Right lobe of liver (tissue), 6 donors: Measurements from ENCODE around the gene FXYD1. TPM values are rescaled to one million over a fixed set of nuclear protein-coding genes. Genes with fewer than 3 reads are reported as not detected.

ENCODE experiments used
- ATAC-seq, 4 donors: fragments of 200-7000 bp; cut with Tn5 transposase; one replicate each; pipeline ENCODE4 v1.9.1; 2020; ENCODE audit warnings: mild to moderate bottlenecking in 4 of 4, moderate library complexity in 4 of 4
- DNase-seq, 3 donors: peaks; one replicate each; pipeline ENCODE4 v3.0.0-alpha.2; 2020
- H3K27ac ChIP-seq, 3 donors: fragments of 200-600 bp; one replicate each; pipeline ENCODE4 v1.8.0; 2022
- H3K27me3 ChIP-seq, 2 donors: fragments of 200-600 bp; one replicate each; pipeline ENCODE4 v1.8.0; 2022
- H3K36me3 ChIP-seq, 4 donors: fragments of 200-600 bp; sonication (generic) in 1 of 4; one replicate each; pipeline versions ENCODE4 v1.5.1 to v1.8.0; 2017 to 2022; ENCODE audit warnings: control low read depth in 1 of 4
- H3K4me1 ChIP-seq, 4 donors: fragments of 200-600 bp; sonication (generic) in 1 of 4; one replicate each; pipeline versions ENCODE4 v1.5.1 to v1.8.0; 2017 to 2022; ENCODE audit warnings: control low read depth in 1 of 4
- H3K4me3 ChIP-seq, 3 donors: fragments of 200-600 bp; one replicate each; pipeline ENCODE4 v1.8.0; 2022
- H3K9me3 ChIP-seq, 4 donors: fragments of 200-600 bp; sonication (generic) in 1 of 4; one replicate each; pipeline versions ENCODE4 v1.5.1 to v1.8.0; 2017 to 2022; ENCODE audit warnings: control low read depth in 1 of 4
- POLR2A ChIP-seq: fragments of 450-650 bp; IDR thresholded peaks from one replicate; pipeline ENCODE4 v1.6.1; 2017; ENCODE audit warnings: antibody characterized with exemption, mild to moderate bottlenecking
- WGBS: methylation state at CpG from one replicate; pipeline ENCODE4 v1.1.6; 2018; ENCODE audit warnings: low coverage, low lambda C conversion rate; ENCODE audit not compliant: insufficient coverage; ENCODE audit errors: missing lambda C conversion rate; 5-methylcytosine and 5-hydroxymethylcytosine counted together
- intact Hi-C, 2 donors: fragments of 100-400 bp; cut with DNase I; formaldehyde crosslinking; loops; one replicate each; pipeline versions ENCODE4 v1.11.2 to v1.14.1; 2022
- total RNA-seq, 6 experiments: library from RNA; depleted of rRNA in 2 of 6; stranded (reverse); fragments of >200 nt in 2 of 6; fragmentation: NEBNext Ultra II Directional in 3 of 6; extraction: Animal tissue kit (Norgen Biotek cat#: 25700) in 3 of 6; gene quantifications; one replicate each; pipeline versions ENCODE4 v1.1.0 to v1.2.4, GENCODE V29; 2016 to 2023
- TF ChIP-seq, protein P1 (sequence below), 4 donors: fragments of 200-600 bp in 3 of 4; fragments of 450-650 bp in 1 of 4; IDR thresholded peaks; one replicate each; pipeline versions ENCODE4 v1.5.1 to v1.8.0; 2016 to 2022; ENCODE audit warnings: antibody characterized with exemption in 4 of 4, mild to moderate bottlenecking in 2 of 4
- donor health status: DM: no; HTN: yes; CAD: no.
- donor health status: DM: no; HTN: no; CAD: no.
- donor health status: DM: no; HTN: no; CAD: no.
- donor health status: DM: no; HTN: yes; CAD: no.
- donor health status: DM: no; HTN: yes; CAD: no.

Gene FXYD1
- total RNA-seq, 6 experiments from 2014 or later = 38.9 to 263 (median 140) TPM

- TF ChIP-seq, protein P1, sequence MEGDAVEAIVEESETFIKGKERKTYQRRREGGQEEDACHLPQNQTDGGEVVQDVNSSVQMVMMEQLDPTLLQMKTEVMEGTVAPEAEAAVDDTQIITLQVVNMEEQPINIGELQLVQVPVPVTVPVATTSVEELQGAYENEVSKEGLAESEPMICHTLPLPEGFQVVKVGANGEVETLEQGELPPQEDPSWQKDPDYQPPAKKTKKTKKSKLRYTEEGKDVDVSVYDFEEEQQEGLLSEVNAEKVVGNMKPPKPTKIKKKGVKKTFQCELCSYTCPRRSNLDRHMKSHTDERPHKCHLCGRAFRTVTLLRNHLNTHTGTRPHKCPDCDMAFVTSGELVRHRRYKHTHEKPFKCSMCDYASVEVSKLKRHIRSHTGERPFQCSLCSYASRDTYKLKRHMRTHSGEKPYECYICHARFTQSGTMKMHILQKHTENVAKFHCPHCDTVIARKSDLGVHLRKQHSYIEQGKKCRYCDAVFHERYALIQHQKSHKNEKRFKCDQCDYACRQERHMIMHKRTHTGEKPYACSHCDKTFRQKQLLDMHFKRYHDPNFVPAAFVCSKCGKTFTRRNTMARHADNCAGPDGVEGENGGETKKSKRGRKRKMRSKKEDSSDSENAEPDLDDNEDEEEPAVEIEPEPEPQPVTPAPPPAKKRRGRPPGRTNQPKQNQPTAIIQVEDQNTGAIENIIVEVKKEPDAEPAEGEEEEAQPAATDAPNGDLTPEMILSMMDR (IDR thresholded peaks at IDR 0.05) = no peak
- no peak for TF ChIP-seq POLR2A
Measured at GRCh38 chr19:35106898-35107541, 31.6 kb upstream of the FXYD1 start.

GRCh38 chr19:35107545-35107944 lies 31.1 kb upstream of the FXYD1 start:
- H3K27ac ChIP-seq = no peak overlapping the region

More at GRCh38 chr19:35106898-35107541, 31.6 kb upstream of the FXYD1 start:
- Histone ChIP-seq H3K27ac (no peak overlapping the region), H3K36me3 (no peaks in the 10 kb centered on the region), H3K4me1 (no peaks in the 10 kb centered on the region), H3K27me3 (no peaks in the 10 kb centered on the region), H3K4me3 (no peak overlapping the region), H3K9me3 (no peaks in the 10 kb centered on the region)
- no peak for DNase-seq
- intact Hi-C loops = no loop called here
- 100% methylated on average over 1 of the region's 2 CpGs for WGBS
- ATAC-seq = no peak

DNA sequence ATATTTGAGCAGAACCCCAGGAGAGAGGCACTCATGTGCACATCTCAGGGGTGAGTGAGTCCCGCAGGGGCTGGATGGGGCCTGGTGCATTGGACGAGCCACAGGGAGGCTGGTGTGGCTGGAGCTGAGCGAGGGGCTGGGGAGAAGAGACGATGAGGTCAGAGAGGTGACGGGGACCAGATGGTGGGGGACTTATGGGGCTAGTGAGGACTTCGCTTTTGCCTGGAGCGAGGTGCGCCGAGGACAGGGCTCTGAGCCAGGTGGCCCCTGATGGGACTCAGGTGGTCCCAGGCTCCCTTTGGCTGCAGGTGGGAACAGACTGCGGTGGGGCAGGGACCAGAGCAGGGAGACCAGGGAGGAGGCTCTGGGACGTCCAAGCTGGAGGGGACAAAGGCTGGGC lies 29.9 kb upstream of the FXYD1 start:
- intact Hi-C loops = no loop called here
- Histone ChIP-seq H3K27ac (no peak overlapping the region), H3K27me3 (no peaks in the 10 kb centered on the region), H3K4me3 (no peak overlapping the region), H3K36me3 (no peaks in the 10 kb centered on the region), H3K4me1 (no peaks in the 10 kb centered on the region), H3K9me3 (no peaks in the 10 kb centered on the region)
- no peak for ATAC-seq
- DNase-seq = no peak
- 82% methylated on average over 7 of the region's 11 CpGs for WGBS
- TF ChIP-seq POLR2A = no peak
- TF ChIP-seq, protein P1 (IDR thresholded peaks at IDR 0.05) = no peak

More at GRCh38 chr19:35107545-35107944, 31.1 kb upstream of the FXYD1 start:
- H3K4me1 ChIP-seq = no peaks in the 10 kb centered on the region
- ATAC-seq = peak in 2 of 4 donors; percentile 23 to 70
- intact Hi-C loops = no loop called here
- no peaks in the 10 kb centered on the region for H3K36me3 ChIP-seq
- H3K9me3 ChIP-seq = no peaks in the 10 kb centered on the region
- WGBS = 8% methylated on average over 2 of the region's 5 CpGs
- TF ChIP-seq, protein P1 (IDR thresholded peaks at IDR 0.05) = no peak
- TF ChIP-seq POLR2A = no peak
- H3K27me3 ChIP-seq = no peaks in the 10 kb centered on the region
- H3K4me3 ChIP-seq = no peak overlapping the region
- no peak for DNase-seq

DNA sequence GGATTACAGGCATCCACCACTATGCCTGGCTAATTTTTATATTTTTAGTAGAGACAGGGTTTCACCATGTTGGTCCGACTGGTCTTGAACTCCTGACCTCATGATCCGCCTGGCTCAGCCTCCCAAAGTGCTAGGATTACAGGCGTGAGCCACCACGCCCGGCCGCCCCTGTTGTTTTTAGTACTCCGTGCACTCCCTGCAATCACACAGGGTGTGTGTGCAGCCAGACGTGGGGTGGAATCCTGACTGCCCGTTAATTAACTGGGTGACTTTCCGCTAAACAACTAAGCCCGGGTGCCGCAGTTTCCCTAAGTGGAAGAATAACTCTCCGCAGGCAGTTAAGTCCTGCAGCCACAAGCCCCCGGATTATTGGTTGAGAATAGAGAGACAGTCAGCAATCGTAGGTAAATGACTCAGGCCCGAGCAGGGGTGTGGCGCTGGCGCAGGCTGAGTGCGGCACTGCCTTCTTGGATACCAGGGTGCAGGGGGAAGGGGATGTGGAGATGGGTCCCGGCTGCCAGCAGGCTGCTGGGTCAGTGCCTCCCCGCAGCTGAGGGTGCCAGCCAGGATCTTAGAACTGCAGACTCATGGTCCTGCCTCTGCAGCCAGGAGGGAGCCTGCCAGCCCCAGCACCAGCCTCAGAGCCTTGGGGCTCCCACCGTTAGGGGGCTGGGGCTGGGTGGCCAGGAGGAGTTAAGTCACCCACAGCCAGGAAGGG lies 29.1 kb upstream of the FXYD1 start:
- Histone ChIP-seq H3K27ac (no peak overlapping the region), H3K27me3 (no peaks in the 10 kb centered on the region), H3K36me3 (no peaks in the 10 kb centered on the region), H3K4me3 (no peak overlapping the region), H3K9me3 (no peaks in the 10 kb centered on the region), H3K4me1 (peaks cover 0 to 3% (median 0%) of the 10 kb centered on the region in 4 donors)
- intact Hi-C loops = no loop called here
- no peak for ATAC-seq
- DNase-seq = no peak
- whole genome bisulfite sequencing = 75% methylated on average over 10 of the region's 22 CpGs
- TF ChIP-seq, protein P1 (IDR thresholded peaks at IDR 0.05) = no peak
- no peak for TF ChIP-seq POLR2A
